SU-DHL-6 (cell line): ENCODE results near the gene SEMA3C.
"Not testable (repeated sequence)": the region's sequence is repeated elsewhere in the genome, so short reads cannot be mapped to it uniquely, and the experiment has no call there.

ENCODE experiments used
- H2AFZ ChIP-seq: fragments of 200-600 bp; sonication (generic); 2 replicates; pipeline ENCODE4 v1.6.1; 2014; ENCODE audit warnings: low read depth, mild to moderate bottlenecking, moderate library complexity, mixed read lengths, antibody characterized with exemption, low read length; ENCODE audit not compliant: severe bottlenecking
- H3F3A ChIP-seq: fragments of 200-600 bp; shearing (Covaris generic); 2 replicates; pipeline ENCODE4 v1.6.0; 2016; ENCODE audit warnings: antibody characterized with exemption, mild to moderate bottlenecking; ENCODE audit not compliant: insufficient read depth
- H3K27ac ChIP-seq: fragments of 200-600 bp; sonication (generic); 2 replicates; pipeline ENCODE4 v1.5.1; 2016; ENCODE audit warnings: low read depth, mild to moderate bottlenecking, low read length, moderate library complexity, mixed read lengths
- H3K27me3 ChIP-seq: fragments of 200-600 bp; sonication (generic), shearing (Covaris generic); 2 replicates; pipeline ENCODE4 v1.6.0; 2014; ENCODE audit warnings: mild to moderate bottlenecking, low read length
- H3K36me3 ChIP-seq: fragments of 200-600 bp; sonication (generic); 2 replicates; pipeline ENCODE4 v1.6.1; 2014; ENCODE audit warnings: mild to moderate bottlenecking, low read length, mixed read lengths
- H3K4me2 ChIP-seq: fragments of 300-600, 200-600 bp; shearing (Covaris generic), sonication (generic); 2 replicates; pipeline ENCODE4 v1.6.0; 2014; ENCODE audit warnings: low read length, low read depth, mild to moderate bottlenecking; ENCODE audit not compliant: poor library complexity, severe bottlenecking
- H3K4me3 ChIP-seq: fragments of 200-600 bp; sonication (generic); 2 replicates; pipeline ENCODE4 v1.5.1; 2014; ENCODE audit warnings: antibody characterized with exemption, low read length, mild to moderate bottlenecking, mixed read lengths; ENCODE audit not compliant: insufficient read depth, poor library complexity, severe bottlenecking
- H3K79me2 ChIP-seq: fragments of 200-600 bp; sonication (generic); 2 replicates; pipeline ENCODE4 v1.6.1; 2014; ENCODE audit warnings: mild to moderate bottlenecking, low read length, moderate library complexity; ENCODE audit not compliant: insufficient read depth
- H3K9ac ChIP-seq: fragments of 200-600 bp; sonication (generic); 2 replicates; pipeline ENCODE4 v1.7.0; 2014; ENCODE audit warnings: mild to moderate bottlenecking, low read length
- H3K9me2 ChIP-seq: fragments of 200-600 bp; sonication (generic); replicated peaks from 2 replicates; pipeline ENCODE4 v1.6.1; 2014; ENCODE audit warnings: low read length; ENCODE audit not compliant: insufficient read depth
- H3K9me3 ChIP-seq: fragments of 200-600 bp; sonication (generic); 2 replicates; pipeline ENCODE4 v1.6.1; 2014; ENCODE audit warnings: low read length, mixed read lengths; ENCODE audit not compliant: insufficient read depth
- H4K20me1 ChIP-seq: fragments of 200-600 bp; sonication (generic); 2 replicates; pipeline ENCODE4 v1.6.1; 2014; ENCODE audit warnings: low read depth, mild to moderate bottlenecking, antibody characterized with exemption, low read length, moderate library complexity, mixed read lengths
- CTCF ChIP-seq: fragments of 200-600 bp; sonication (generic); IDR thresholded peaks from one replicate; pipeline ENCODE4 v1.5.1; 2017; ENCODE audit warnings: antibody characterized with exemption, mild to moderate bottlenecking, low read length, moderate library complexity; ENCODE audit not compliant: insufficient read depth, poor library complexity, severe bottlenecking
- EZH2phosphoT487 ChIP-seq: fragments of 200-600 bp; sonication (generic), shearing (Covaris generic); conservative IDR thresholded peaks from 2 replicates; pipeline ENCODE4 v1.6.1; 2018; ENCODE audit warnings: mild to moderate bottlenecking, antibody characterized with exemption, low read length, moderate library complexity, mixed read lengths

The SEMA3C gene

GRCh38 chr7:80932536-80932935 is 13.7 kb upstream of the SEMA3C start:
- no peaks in the 10 kb centered on the region for H3K9me3 ChIP-seq
- no peaks in the 10 kb centered on the region for H3K79me2 ChIP-seq
- no peak overlapping the region for H3K4me2 ChIP-seq
- no peak overlapping the region for H2AFZ ChIP-seq
- H3K27me3 ChIP-seq = no peaks in the 10 kb centered on the region
- no peak overlapping the region for H3K27ac ChIP-seq
- TF ChIP-seq EZH2phosphoT487 (no peak), CTCF (no peak)
- no peaks in the 10 kb centered on the region for H3K36me3 ChIP-seq
- H3K4me3 ChIP-seq = no peak overlapping the region
- H3K9me2 ChIP-seq = no peaks in the 10 kb centered on the region
- H3K9ac ChIP-seq = no peak overlapping the region
- no peaks in the 10 kb centered on the region for H4K20me1 ChIP-seq
- H3F3A ChIP-seq = no peaks in the 10 kb centered on the region

GRCh38 chr7:80929619-80930018 is 10.8 kb upstream of the SEMA3C start:
- Histone ChIP-seq H4K20me1 (no peaks in the 10 kb centered on the region), H3K36me3 (no peaks in the 10 kb centered on the region), H3K27ac (no peak overlapping the region), H3K9ac (no peak overlapping the region), H3K9me3 (no peaks in the 10 kb centered on the region), H3K9me2 (no peaks in the 10 kb centered on the region), H3K4me3 (no peak overlapping the region), H3K4me2 (no peak overlapping the region), H3K79me2 (no peaks in the 10 kb centered on the region), H3F3A (no peaks in the 10 kb centered on the region), H3K27me3 (no peaks in the 10 kb centered on the region), H2AFZ (no peak overlapping the region)
- TF ChIP-seq EZH2phosphoT487 (no peak), CTCF (no peak)

- not testable (repeated sequence) for H3K36me3 ChIP-seq, H3K9ac ChIP-seq, H3F3A ChIP-seq, H4K20me1 ChIP-seq, H3K9me2 ChIP-seq, H3K4me2 ChIP-seq, H3K27ac ChIP-seq, H3K79me2 ChIP-seq, H2AFZ ChIP-seq, H3K4me3 ChIP-seq, H3K27me3 ChIP-seq, H3K9me3 ChIP-seq
Observed at GRCh38 chr7:80926955-80927354, 8.1 kb upstream of the SEMA3C start.

GRCh38 chr7:80924090-80924489 is 5.2 kb upstream of the SEMA3C start:
- Histone ChIP-seq H3K9me3 (no peaks in the 10 kb centered on the region), H3K4me2 (no peak overlapping the region), H3K27me3 (no peaks in the 10 kb centered on the region), H3K9ac (no peak overlapping the region), H3F3A (no peaks in the 10 kb centered on the region), H3K4me3 (no peak overlapping the region), H4K20me1 (no peaks in the 10 kb centered on the region), H3K27ac (no peak overlapping the region), H3K79me2 (no peaks in the 10 kb centered on the region), H3K36me3 (no peaks in the 10 kb centered on the region), H2AFZ (no peak overlapping the region), H3K9me2 (no peaks in the 10 kb centered on the region)
- TF ChIP-seq EZH2phosphoT487 (no peak), CTCF (no peak)
